Fibroblast of villous mesenchyme (primary cell): Measurements from ENCODE around the gene ACTBL2. TPM values are rescaled to one million over a fixed set of nuclear protein-coding genes. Genes with fewer than 3 reads are reported as not detected.

Experiments used
- DNase-seq: peaks from one replicate; pipeline ENCODE4 v3.0.0-alpha.2; 2010; ENCODE audit warnings: low read depth
- H3K4me3 ChIP-seq: 2 replicates; pipeline ENCODE4 v1.5.1; 2011; ENCODE audit warnings: low read depth, mild to moderate bottlenecking, low read length
- total RNA-seq: library from RNA; depleted of rRNA; stranded (reverse); fragments of >200 nt; gene quantifications from 2 replicates; pipeline ENCODE4 v1.2.3, GENCODE V29; 2012
- TF ChIP-seq, protein P1 (sequence below): IDR thresholded peaks from 2 replicates; pipeline ENCODE4 v1.5.1; 2012; ENCODE audit warnings: low read depth, mild to moderate bottlenecking, low read length; ENCODE audit not compliant: insufficient read depth

The ACTBL2 gene
- total RNA-seq, 1 donor = 0.43 TPM

GRCh38 chr5:57456531-57457135 lies 26.0 kb downstream of the ACTBL2 start:
- no peak for DNase-seq
- no peak overlapping the region for H3K4me3 ChIP-seq
- TF ChIP-seq, protein P1, sequence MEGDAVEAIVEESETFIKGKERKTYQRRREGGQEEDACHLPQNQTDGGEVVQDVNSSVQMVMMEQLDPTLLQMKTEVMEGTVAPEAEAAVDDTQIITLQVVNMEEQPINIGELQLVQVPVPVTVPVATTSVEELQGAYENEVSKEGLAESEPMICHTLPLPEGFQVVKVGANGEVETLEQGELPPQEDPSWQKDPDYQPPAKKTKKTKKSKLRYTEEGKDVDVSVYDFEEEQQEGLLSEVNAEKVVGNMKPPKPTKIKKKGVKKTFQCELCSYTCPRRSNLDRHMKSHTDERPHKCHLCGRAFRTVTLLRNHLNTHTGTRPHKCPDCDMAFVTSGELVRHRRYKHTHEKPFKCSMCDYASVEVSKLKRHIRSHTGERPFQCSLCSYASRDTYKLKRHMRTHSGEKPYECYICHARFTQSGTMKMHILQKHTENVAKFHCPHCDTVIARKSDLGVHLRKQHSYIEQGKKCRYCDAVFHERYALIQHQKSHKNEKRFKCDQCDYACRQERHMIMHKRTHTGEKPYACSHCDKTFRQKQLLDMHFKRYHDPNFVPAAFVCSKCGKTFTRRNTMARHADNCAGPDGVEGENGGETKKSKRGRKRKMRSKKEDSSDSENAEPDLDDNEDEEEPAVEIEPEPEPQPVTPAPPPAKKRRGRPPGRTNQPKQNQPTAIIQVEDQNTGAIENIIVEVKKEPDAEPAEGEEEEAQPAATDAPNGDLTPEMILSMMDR = no peak

DNA sequence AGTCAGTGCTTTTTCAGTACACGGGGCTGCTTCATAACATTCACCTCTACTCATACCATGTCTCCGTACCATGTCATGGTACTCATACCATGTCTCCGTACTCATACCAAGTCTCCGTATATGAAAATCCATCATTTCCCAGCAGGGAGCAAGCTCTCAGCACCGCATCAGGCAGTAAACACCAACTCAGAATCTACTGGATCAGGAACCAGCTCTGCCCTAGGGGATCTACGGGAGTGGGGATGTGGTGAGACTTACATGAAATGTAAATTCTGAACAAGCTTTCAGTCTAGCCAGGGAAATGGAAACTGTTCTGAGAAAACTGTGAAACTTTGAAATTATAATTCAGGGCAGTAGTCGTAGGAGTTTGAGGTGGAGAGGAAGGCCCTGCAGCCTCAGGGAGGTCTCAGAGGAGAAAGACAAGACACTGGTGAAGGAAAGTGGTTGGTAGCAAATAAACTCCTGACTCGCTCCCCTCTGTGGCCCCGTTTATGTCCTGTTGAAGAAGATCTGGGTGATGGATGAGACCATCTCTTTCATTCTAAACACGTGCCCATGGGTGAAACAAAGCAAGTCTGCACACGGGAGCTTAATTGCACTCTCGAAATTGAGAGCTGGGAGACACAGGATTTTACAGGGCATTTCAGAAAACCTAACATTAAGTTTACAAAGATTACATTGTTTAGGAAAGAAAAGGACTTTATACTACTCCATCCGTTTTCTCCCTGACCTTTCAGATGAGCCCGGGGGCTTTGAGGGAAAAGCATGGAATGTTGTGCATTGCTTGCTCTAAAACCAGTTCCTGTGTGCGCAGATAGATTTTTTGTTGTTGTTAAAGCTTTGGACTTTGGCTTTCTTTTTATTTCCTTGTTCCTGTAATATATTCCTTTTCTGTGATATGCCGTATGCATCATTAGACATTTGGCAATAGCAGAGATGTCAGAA lies 26.8 kb downstream of the ACTBL2 start:
- peak; percentile 25 for DNase-seq
- H3K4me3 ChIP-seq = no peak overlapping the region
- TF ChIP-seq, protein P1 = no peak

- TF ChIP-seq, protein P1 = no peak
- H3K4me3 ChIP-seq = no peak overlapping the region
- no peak for DNase-seq
These were observed 27.7 kb downstream of the ACTBL2 start for GRCh38 chr5:57454896-57455295.

DNA sequence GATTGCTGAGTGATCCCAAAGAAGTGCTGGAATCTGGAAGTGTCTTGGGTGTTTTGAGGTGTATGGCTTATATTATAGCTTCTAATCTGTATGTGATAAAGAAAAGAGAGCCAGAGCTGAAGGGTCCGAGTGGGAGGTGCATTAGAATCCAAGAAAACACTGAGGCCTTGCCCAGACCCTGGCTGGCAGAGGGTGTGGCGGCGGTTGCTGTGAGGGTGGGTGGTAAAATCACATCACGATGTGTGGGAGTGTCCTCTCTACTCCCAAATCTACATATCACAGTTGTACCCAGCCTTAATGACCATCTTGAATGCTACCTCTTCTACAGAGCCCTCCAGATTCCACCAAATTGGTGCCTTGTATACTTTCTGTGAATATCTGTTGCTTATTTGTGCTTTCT lies 28.9 kb downstream of the ACTBL2 start:
- DNase-seq = no peak
- H3K4me3 ChIP-seq = no peak overlapping the region
- TF ChIP-seq, protein P1 = no peak

- DNase-seq = peak; percentile 69
- no peak overlapping the region for H3K4me3 ChIP-seq
- TF ChIP-seq, protein P1 = no peak
These were observed 29.7 kb downstream of the ACTBL2 start for GRCh38 chr5:57452885-57453284.

DNA sequence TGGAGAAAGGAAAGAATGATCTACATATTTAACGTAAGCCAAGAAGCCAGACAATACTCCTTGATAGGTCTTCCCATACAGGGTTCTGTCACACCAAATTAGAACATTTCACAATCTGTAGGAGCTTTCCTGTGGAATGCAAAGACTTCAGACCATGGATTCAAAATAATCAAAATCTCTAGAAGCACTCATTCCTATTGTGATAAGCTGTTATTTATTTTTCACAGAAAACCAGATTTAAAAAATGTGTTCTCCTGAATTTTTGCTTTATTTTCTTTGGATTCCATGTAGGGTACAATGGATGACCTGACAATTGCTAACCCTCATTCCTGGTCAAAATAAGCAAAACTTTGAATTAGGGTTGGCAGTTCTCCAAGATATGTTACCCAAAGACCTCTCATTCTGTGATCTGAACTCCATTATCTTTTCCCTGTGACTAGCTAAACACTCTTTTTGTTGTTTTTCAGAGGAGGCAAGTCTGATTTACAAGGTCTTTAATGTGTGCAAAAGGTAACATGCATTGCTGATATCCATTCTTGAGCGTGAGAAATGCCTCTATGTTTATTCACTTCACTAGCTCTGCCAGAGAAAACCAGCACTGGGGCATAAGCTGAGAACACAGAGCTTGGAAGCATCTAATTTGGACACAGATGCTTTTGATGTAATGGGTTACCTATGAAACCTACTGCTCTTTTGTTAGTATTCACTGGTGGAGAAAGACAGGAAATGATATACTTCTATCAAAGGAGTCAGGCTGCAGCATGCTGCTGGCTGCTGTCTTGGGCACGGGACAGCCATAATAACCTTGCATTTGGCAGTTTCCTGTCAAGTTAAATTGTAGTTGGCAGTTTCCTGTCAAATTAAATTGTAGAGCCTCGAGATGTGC lies 31.4 kb downstream of the ACTBL2 start:
- peak; percentile 80 for DNase-seq
- TF ChIP-seq, protein P1 = no peak
- no peak overlapping the region for H3K4me3 ChIP-seq
